CD8-positive, alpha-beta memory T cell (primary cell): Measurements from ENCODE around the gene MFAP3L. TPM values are rescaled to one million over a fixed set of nuclear protein-coding genes. Genes with fewer than 3 reads are reported as not detected.
"Not testable (repeated sequence)": the region's sequence is repeated elsewhere in the genome, so short reads cannot be mapped to it uniquely, and the experiment has no call there.

ENCODE experiments used
- CTCF ChIA-PET: fragments of 350-600 bp; sonication (Branson Sonifier 250); formaldehyde crosslinking; loops from one replicate; lab custom pipeline; 2021; ENCODE audit warnings: antibody characterized with exemption; lab: Charles Lee
- POLR2A ChIA-PET: fragments of 350-600 bp; sonication (Branson Sonifier 250); formaldehyde crosslinking; loops from one replicate; lab custom pipeline; 2021; ENCODE audit warnings: antibody characterized with exemption; lab: Charles Lee
- DNase-seq, 5 donors: peaks; one replicate each; pipeline versions ENCODE4 v3.0.0 to v3.0.0-alpha.2; 2020 to 2022; ENCODE audit warnings: mixed read lengths in 1 of 5
- H3K27ac ChIP-seq: one replicate; pipeline ENCODE4 v1.7.0; 2013; ENCODE audit warnings: low read depth, mild to moderate bottlenecking, low read length, moderate library complexity
- H3K27me3 ChIP-seq: 2 replicates; pipeline ENCODE4 v1.7.0; 2013; ENCODE audit warnings: low read length, mild to moderate bottlenecking; ENCODE audit not compliant: insufficient read depth, poor library complexity, severe bottlenecking
- H3K36me3 ChIP-seq: 2 replicates; pipeline ENCODE4 v1.7.0; 2013; ENCODE audit warnings: mild to moderate bottlenecking, low read length, moderate library complexity; ENCODE audit not compliant: insufficient read depth
- H3K4me1 ChIP-seq: 2 replicates; pipeline ENCODE4 v1.7.0; 2013; ENCODE audit warnings: mild to moderate bottlenecking, low read length, moderate library complexity; ENCODE audit not compliant: insufficient read depth
- H3K4me3 ChIP-seq: 2 replicates; pipeline ENCODE4 v1.7.0; 2013; ENCODE audit warnings: mild to moderate bottlenecking, low read length
- H3K9me3 ChIP-seq: 2 replicates; pipeline ENCODE4 v1.7.0; 2013; ENCODE audit warnings: mild to moderate bottlenecking, low read length
- H3K27ac Mint-ChIP-seq, 8 donors: one replicate each; pipeline ENCODE4 v1.8.0; 2020 to 2021; ENCODE audit warnings: mixed read lengths in 8 of 8, mild to moderate bottlenecking in 6 of 8, inconsistent platforms in 3 of 8, moderate library complexity in 3 of 8
- H3K27me3 Mint-ChIP-seq, 2 donors: one replicate each; pipeline ENCODE4 v1.8.0; 2020 to 2021; ENCODE audit warnings: mixed read lengths in 2 of 2, mild to moderate bottlenecking in 1 of 2, moderate library complexity in 1 of 2
- H3K36me3 Mint-ChIP-seq, 3 donors: one replicate each; pipeline ENCODE4 v1.8.0; 2020 to 2021; ENCODE audit warnings: mixed read lengths in 3 of 3, inconsistent platforms in 1 of 3, mild to moderate bottlenecking in 1 of 3
- H3K4me1 Mint-ChIP-seq, 3 donors: one replicate each; pipeline ENCODE4 v1.8.0; 2020 to 2021; ENCODE audit warnings: mixed read lengths in 3 of 3, inconsistent platforms in 1 of 3, mild to moderate bottlenecking in 1 of 3
- H3K4me3 Mint-ChIP-seq, 7 donors: one replicate each; pipeline ENCODE4 v1.8.0; 2020 to 2021; ENCODE audit warnings: mixed read lengths in 7 of 7, mild to moderate bottlenecking in 6 of 7, moderate library complexity in 4 of 7, inconsistent platforms in 2 of 7
- H3K9me3 Mint-ChIP-seq, 5 donors: one replicate each; pipeline ENCODE4 v1.8.0; 2020 to 2022; ENCODE audit warnings: mixed read lengths in 5 of 5, mild to moderate bottlenecking in 3 of 5, moderate library complexity in 2 of 5, inconsistent platforms in 1 of 5
- polyA plus RNA-seq: library from polyadenylated mRNA; unstranded; fragments of 300-500 nt; fragmentation: Illumina TruSeq; gene quantifications from one replicate; pipeline ENCODE4 v1.2.3, GENCODE V29; 2021
- total RNA-seq, 2 experiments: library from RNA; stranded (reverse); gene quantifications; one replicate each; pipeline ENCODE4 v1.2.3, GENCODE V29; 2021

The MFAP3L gene
- total and polyA plus RNA-seq, 3 experiments from 2014 or later = 0.10 to 3.3 (median 3.0) TPM

DNA sequence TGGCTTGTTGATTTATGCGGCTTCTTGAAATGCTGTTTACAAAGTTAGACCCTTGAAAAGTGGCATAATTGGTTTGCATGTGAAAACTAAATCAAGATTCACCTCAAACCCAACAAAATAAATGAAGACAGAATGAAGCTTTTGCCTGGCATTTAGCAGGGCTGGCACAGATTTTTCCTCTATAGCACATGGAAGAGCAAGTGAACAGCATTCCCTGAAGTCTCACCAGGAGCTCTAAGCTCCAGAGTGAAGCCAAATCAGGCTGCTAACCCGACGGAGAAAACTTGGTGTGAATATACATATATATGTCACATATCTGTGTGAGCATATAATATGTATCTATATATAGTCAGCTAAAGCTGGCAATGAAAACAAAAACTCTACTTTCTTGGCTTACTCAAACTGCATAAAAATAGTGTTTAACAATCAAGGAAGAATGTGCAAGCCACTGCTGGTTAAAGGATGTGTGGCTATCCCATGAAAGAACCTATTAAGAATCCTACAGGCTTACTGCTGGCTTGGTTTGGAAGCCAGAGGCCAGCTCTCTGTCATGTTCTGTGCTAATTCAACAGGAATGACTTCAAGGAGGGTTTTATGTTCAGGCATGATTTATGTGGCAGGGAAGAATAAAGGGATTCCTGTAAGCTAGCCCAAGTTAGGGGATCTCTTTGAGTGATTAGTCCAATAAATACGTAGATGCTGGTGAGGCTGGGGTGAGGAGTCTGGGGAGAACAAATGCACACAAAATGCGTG, 69.9 kb downstream of the MFAP3L start:
- peaks cover 6 to 35% of the 10 kb centered on the region in 2 donors for H3K27me3 Mint-ChIP-seq
- DNase-seq = no peak
- no peaks in the 10 kb centered on the region for H3K36me3 Mint-ChIP-seq
- no peaks in the 10 kb centered on the region for H3K4me1 Mint-ChIP-seq
- POLR2A ChIA-PET = no interaction called here
- no peak overlapping the region for H3K27ac Mint-ChIP-seq
- peaks cover 0 to 3% (median 0%) of the 10 kb centered on the region in 5 donors for H3K9me3 Mint-ChIP-seq
- H3K4me3 Mint-ChIP-seq = no peak overlapping the region
- H3K9me3 ChIP-seq = no peaks in the 10 kb centered on the region
- no peaks in the 10 kb centered on the region for H3K27me3 ChIP-seq
- no peaks in the 10 kb centered on the region for H3K4me1 ChIP-seq
- CTCF ChIA-PET = no interaction called here
- no peak overlapping the region for H3K27ac ChIP-seq
- no peaks in the 10 kb centered on the region for H3K36me3 ChIP-seq
- no peak overlapping the region for H3K4me3 ChIP-seq

DNA sequence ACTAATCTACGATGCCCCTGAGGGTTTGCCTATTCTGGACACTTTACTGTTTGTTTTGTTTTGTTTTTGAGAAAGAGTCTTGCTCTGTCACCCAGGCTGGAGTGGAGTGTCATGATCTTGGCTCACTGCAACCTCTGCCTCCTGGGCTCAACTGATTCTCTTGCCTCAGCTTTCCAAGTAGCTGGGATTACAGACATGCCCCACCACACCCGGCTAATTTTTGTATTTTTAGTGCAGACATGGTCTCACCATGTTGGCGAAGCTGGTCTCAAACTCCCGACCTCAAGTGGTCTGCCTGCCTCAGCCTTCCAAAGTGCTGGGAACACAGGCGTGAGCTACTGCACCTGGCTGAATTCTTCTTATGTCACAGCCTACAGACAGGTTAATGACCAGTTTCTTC, 70.7 kb downstream of the MFAP3L start:
- Histone ChIP-seq H3K9me3 (no peaks in the 10 kb centered on the region), H3K4me3 (no peak overlapping the region), H3K36me3 (no peaks in the 10 kb centered on the region), H3K27ac (no peak overlapping the region), H3K4me1 (no peaks in the 10 kb centered on the region), H3K27me3 (no peaks in the 10 kb centered on the region)
- Mint-ChIP-seq H3K36me3 (no peaks in the 10 kb centered on the region), H3K4me1 (no peaks in the 10 kb centered on the region), H3K9me3 (peaks cover 0 to 3% (median 0%) of the 10 kb centered on the region in 5 donors), H3K27ac (no peak overlapping the region), H3K27me3 (peaks cover 6 to 35% of the 10 kb centered on the region in 2 donors), H3K4me3 (no peak overlapping the region)
- DNase-seq = no peak
- ChIA-PET CTCF (no interaction called here), POLR2A (no interaction called here)

DNA sequence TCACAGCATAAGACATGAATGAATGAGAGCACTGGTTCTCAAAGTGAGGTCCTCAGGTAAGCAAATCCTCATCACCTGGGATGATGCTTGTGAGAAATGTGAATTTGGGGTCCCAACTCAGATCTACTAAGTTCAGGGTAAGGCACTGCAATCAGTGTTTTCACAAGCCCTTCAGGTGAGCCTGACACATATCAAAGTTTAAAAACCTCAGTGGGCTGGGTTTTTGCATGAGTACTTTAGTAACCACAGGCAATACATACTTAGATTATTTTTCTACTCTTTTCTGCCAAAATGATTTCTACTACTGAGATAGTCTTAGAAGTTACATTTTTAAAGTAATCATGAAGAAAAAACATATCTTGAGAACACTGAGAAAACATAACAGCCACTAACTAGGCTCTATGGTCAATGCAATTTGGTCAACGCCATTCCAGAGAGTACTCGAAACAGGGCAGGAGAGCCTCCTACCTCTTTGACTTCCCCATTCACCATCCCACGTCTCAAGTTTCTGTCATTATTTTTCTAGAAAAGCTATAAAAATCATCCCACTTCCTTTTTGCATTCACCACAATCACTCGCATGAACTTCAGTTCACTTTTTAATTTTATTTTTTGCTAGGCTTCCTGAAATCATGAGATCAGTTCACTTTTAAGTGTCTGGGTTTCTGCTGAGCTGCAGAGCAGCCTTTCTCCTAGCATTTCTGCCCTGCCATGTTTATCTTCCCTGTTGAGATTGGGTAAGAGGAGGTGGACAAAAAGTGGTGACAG, 73.8 kb downstream of the MFAP3L start:
- Mint-ChIP-seq H3K4me3 (no peak overlapping the region), H3K4me1 (no peaks in the 10 kb centered on the region), H3K27me3 (peaks cover 8 to 22% of the 10 kb centered on the region in 2 donors), H3K9me3 (no peaks in the 10 kb centered on the region), H3K36me3 (no peaks in the 10 kb centered on the region), H3K27ac (no peak overlapping the region)
- Histone ChIP-seq H3K27me3 (peaks cover 3% of the 10 kb centered on the region), H3K27ac (no peak overlapping the region), H3K36me3 (no peaks in the 10 kb centered on the region), H3K9me3 (no peaks in the 10 kb centered on the region), H3K4me1 (no peaks in the 10 kb centered on the region), H3K4me3 (no peak overlapping the region)
- DNase-seq = no peak
- ChIA-PET POLR2A (no interaction called here), CTCF (no interaction called here)

DNA sequence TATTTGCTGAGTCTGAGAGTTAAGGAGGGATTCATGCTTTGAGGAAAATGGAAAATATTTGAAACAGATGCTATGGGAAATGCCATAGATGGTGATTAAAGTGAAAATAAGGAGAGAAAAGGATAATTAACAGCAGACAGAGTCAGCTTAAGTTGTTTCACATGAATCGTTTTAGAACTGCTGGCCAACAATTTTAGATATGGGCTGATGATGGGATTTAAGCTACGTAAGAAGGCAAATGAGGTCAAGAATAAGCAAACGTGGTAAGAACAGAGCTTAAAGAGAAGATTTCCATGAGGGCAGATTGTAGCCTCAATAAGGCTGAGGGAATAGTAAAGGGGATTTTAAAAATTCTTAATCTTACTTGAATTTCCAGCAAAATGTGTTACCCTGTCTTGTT, 77.9 kb downstream of the MFAP3L start:
- Histone ChIP-seq H3K27me3 (peaks cover 3% of the 10 kb centered on the region), H3K27ac (no peak overlapping the region), H3K4me1 (no peaks in the 10 kb centered on the region), H3K36me3 (no peaks in the 10 kb centered on the region), H3K4me3 (no peak overlapping the region), H3K9me3 (no peaks in the 10 kb centered on the region)
- no peaks in the 10 kb centered on the region for H3K36me3 Mint-ChIP-seq
- H3K27me3 Mint-ChIP-seq = peaks cover 4 to 11% of the 10 kb centered on the region in 2 donors
- ChIA-PET CTCF (no interaction called here), POLR2A (no interaction called here)
- H3K4me3 Mint-ChIP-seq = no peak overlapping the region
- no peaks in the 10 kb centered on the region for H3K9me3 Mint-ChIP-seq
- no peaks in the 10 kb centered on the region for H3K4me1 Mint-ChIP-seq
- DNase-seq = no peak
- H3K27ac Mint-ChIP-seq = no peak overlapping the region

DNA sequence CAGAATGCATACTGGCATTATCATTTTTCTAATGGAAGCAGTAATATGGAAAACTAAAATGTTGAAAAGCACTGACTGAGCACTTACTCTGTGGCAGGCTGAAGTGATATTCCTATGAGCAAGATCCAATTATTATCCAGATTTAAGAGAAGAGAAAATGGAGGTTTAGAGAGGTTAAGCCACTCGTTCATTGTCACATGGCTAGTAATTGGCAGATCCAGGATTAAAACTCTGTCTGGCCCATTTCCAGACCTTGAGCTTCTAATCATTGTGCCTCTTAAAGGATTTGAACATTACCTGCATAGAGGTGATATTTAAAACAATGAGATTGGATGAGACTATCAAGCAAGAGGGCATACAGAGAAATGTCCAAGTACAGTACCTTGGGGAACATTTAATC, 80.6 kb downstream of the MFAP3L start:
- H3K4me3 Mint-ChIP-seq = no peak overlapping the region
- Histone ChIP-seq H3K4me3 (no peak overlapping the region), H3K9me3 (no peaks in the 10 kb centered on the region), H3K36me3 (no peaks in the 10 kb centered on the region), H3K27me3 (peaks cover 3% of the 10 kb centered on the region), H3K27ac (no peak overlapping the region), H3K4me1 (no peaks in the 10 kb centered on the region)
- H3K27me3 Mint-ChIP-seq = peaks cover 6 to 9% of the 10 kb centered on the region in 2 donors
- no peaks in the 10 kb centered on the region for H3K9me3 Mint-ChIP-seq
- H3K36me3 Mint-ChIP-seq = no peaks in the 10 kb centered on the region
- no peak for DNase-seq
- H3K4me1 Mint-ChIP-seq = no peaks in the 10 kb centered on the region
- CTCF ChIA-PET = no interaction called here
- POLR2A ChIA-PET = no interaction called here
- H3K27ac Mint-ChIP-seq = no peak overlapping the region

DNA sequence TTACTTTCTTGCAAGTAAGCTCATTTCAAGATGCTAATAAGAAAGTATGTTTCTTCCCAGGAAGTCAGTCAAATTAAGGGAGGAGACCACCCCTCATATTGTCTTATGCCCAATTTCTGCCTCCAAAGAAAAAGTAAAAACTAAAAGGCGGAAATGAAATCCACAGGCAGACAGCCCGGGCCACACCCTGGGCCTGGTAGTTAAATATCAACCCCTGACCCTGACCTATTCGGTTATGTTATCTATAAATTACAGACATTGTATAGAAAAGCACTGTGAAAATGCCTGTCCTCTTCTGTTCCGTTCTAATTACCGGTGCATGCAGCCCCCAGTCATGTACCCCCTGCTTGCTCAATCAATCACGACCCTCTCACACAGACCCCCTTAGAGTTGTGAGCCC, 82.6 kb downstream of the MFAP3L start:
- H3K27me3 Mint-ChIP-seq, H3K36me3 Mint-ChIP-seq, H3K4me1 Mint-ChIP-seq, H3K4me1 ChIP-seq, H3K9me3 ChIP-seq, H3K4me3 ChIP-seq, H3K27ac Mint-ChIP-seq, H3K9me3 Mint-ChIP-seq, H3K4me3 Mint-ChIP-seq, DNase-seq, POLR2A ChIA-PET, H3K27me3 ChIP-seq, H3K36me3 ChIP-seq, H3K27ac ChIP-seq, CTCF ChIA-PET: not testable (repeated sequence)

DNA sequence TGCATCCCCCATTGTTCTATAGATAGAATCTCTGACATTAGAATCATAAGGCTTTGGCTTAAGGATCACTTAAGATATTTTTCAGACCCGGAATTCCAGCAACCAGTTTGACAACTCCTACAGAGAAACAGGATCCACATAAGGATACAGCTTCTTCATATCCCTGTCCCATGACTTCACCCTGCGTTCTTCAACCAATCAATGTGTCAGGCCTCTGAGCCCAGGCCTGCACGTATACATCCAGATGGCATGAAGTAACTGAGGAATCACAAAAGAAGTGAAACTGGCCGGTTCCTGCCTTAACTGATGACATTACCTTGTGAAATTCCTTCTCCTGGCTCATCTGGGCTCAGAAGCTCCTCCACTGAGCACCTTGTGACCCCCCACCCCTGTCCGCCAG, 85.1 kb downstream of the MFAP3L start:
- peaks cover 4 to 9% of the 10 kb centered on the region in 2 donors for H3K27me3 Mint-ChIP-seq
- no peaks in the 10 kb centered on the region for H3K36me3 Mint-ChIP-seq
- POLR2A ChIA-PET = no interaction called here
- Histone ChIP-seq H3K4me1 (no peaks in the 10 kb centered on the region), H3K27ac (no peak overlapping the region), H3K27me3 (no peaks in the 10 kb centered on the region), H3K36me3 (no peaks in the 10 kb centered on the region), H3K4me3 (no peak overlapping the region), H3K9me3 (no peaks in the 10 kb centered on the region)
- peaks cover 0 to 3% (median 0%) of the 10 kb centered on the region in 5 donors for H3K9me3 Mint-ChIP-seq
- CTCF ChIA-PET = no interaction called here
- no peak for DNase-seq
- H3K4me1 Mint-ChIP-seq = no peaks in the 10 kb centered on the region
- no peak overlapping the region for H3K4me3 Mint-ChIP-seq
- no peak overlapping the region for H3K27ac Mint-ChIP-seq

DNA sequence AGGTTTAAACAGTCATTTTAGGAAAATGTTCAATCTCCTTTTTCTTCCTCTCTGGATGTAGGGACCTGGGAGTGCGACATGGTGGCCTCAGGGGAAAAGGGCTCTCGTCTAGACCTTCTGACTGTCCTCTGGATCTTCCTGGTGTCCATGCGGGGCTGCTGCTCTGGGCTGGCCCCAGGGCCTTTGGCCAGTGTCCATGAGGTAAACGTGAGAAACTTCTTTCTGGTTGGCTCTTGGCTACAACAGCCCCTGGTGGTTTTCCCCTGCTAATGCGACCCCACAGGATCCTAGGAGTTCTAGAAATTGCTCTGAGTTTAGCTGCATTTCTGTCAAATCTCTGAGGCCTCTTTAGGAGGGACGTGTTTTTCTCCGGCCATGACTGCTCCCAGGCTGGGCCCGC, 85.7 kb downstream of the MFAP3L start:
- Histone ChIP-seq H3K4me1 (no peaks in the 10 kb centered on the region), H3K4me3 (no peak overlapping the region), H3K27me3 (no peaks in the 10 kb centered on the region), H3K27ac (no peak overlapping the region), H3K36me3 (no peaks in the 10 kb centered on the region), H3K9me3 (no peaks in the 10 kb centered on the region)
- H3K36me3 Mint-ChIP-seq = no peaks in the 10 kb centered on the region
- H3K27me3 Mint-ChIP-seq = peaks cover 4 to 9% of the 10 kb centered on the region in 2 donors
- H3K4me1 Mint-ChIP-seq = no peaks in the 10 kb centered on the region
- H3K9me3 Mint-ChIP-seq = peaks cover 0 to 3% (median 0%) of the 10 kb centered on the region in 5 donors
- DNase-seq = no peak
- H3K27ac Mint-ChIP-seq = no peak overlapping the region
- CTCF ChIA-PET = no interaction called here
- POLR2A ChIA-PET = no interaction called here
- no peak overlapping the region for H3K4me3 Mint-ChIP-seq
